HG03439 (cell line): Measurements from ENCODE around the gene LENG8.
"Not testable (repeated sequence)": the region's sequence is repeated elsewhere in the genome, so short reads cannot be mapped to it uniquely, and the experiment has no call there.

ENCODE experiments used
- ATAC-seq: cut with Tn5 transposase; IDR thresholded peaks from one replicate; pipeline ENCODE4 v1.9.1; 2021; ENCODE audit warnings: mild to moderate bottlenecking, moderate library complexity; ENCODE audit not compliant: unreplicated experiment

The LENG8 gene

DNA sequence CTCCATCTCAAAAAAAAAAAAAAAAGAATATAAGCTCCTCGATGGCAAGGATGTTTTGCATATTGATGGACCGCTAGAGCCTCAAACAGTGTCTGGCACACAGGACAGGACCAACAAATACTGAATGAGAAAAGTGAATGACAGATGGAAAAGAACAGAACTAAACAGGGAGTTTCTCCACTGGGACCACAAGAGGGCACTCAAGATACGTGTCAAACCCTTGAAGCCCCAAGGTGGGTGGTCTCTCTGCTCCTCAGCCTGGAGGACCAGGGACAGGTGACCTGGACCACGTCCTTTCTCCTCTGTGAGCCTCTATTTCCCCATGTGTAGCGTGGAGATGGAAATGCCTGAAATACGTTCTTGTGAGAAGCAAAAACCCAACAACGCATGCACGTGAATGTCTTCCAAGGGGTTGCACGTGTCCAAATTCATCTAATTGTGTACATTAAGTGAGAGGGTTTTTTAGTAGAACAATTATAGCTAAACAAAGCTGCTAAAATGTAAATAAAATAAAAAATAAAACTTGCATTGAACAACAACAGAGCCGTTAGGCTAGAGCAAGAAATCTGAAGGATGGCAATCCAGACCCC is 29.8 kb downstream of the LENG8 start:
- no peak for ATAC-seq

DNA sequence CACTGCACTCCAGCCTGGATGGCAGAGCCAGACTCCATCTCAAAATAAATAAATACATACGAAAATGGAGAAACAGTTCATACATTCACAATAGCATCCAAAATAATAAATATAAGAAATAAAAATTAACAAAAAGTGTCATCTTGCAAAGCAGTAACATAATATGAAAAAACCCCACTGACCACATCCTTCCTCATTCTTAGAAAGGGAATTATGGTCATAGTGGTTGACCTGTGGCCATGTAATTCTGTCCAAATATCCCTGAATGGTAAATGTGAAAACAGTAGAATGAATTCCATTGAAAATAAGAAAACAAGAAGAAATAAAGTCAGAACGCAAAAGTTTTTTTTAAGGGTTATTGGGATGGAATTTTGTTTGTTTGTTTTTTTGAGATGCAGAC is 31.1 kb downstream of the LENG8 start:
- no peak for ATAC-seq

DNA sequence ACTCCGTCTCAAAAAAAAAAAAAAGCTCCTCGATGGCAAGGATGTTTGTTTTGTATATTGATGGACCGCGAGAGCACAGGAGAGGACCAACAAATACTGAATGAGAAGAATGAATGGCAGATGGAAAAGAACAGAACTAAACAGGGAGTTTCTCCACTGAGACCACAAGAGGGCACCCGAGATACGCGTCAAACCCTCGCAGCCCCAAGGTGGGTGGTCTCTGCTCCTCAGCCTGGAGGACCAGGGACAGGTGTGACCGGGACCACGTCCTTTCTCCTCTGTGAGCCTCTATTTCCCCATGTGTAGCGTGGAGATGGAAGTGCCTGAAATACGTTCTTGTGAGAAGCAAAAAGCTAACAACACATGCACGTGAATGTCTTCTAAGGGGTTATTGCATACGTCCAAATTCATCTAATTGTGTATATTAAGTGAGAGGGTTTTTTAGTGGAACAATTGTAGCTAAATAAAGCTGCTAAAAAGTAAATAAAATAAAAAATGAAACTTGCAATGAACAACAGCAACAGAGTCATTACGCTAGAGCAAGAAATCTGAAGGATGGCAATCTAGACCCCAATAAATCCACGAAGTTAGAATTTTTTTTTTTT is 32.4 kb downstream of the LENG8 start:
- no peak for ATAC-seq

DNA sequence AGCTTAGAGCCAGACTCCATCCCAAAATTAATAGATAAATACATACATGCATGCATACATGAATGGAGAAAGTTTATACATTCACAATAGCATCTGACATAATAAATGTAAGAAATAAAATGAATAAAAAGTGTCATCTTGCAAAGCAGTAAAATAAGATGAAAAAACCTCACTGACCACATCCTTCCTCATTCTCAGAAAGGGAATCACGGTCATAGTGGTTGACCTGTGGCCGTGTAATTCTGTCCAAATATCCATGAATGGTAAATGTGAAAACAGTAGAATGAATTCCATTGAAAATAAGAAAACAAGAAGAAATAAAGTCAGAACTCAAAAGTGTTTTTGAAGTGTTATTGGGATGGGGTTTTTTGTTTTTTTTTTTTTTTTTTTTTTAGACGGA is 33.9 kb downstream of the LENG8 start:
- no peak for ATAC-seq

DNA sequence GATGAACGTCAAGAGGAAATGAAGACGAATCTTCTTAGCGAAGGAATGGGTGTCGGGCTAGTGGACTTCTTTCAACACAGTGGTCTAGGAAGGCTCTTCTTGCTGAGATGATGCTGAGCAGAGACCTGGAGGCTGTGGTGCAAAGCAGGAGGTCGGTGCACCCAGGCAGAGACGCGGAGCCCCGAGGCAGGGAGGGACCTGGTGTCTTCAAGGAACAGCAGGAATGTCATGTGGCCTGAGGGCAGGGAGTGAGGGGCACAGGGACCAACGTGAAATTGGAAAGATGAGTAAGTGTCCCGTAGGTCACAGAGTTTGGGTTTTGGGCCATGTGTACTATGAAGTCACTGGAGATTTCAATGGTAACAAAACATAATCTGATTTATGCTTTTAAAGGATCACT is 35.5 kb downstream of the LENG8 start:
- no peak for ATAC-seq

DNA sequence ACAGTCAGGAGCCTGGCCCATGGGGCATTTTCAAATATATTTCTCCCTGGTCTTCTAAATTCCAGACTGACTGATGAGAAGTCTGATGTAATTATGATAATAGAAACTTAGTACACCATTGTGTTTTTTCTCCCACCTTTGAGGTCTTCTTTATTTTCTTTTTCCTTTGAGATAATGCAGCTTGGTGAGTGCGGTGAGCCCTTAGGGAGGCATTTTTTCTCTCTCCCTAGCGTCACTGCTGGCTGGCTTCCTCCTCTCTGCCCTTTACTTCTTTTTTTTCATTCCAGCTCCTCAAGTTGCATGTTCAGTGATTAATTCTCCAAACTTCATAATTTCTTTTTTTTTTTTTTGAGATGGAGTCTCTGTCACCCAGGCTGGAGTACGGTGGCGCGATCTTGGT is 36.9 kb downstream of the LENG8 start:
- no peak for ATAC-seq

DNA sequence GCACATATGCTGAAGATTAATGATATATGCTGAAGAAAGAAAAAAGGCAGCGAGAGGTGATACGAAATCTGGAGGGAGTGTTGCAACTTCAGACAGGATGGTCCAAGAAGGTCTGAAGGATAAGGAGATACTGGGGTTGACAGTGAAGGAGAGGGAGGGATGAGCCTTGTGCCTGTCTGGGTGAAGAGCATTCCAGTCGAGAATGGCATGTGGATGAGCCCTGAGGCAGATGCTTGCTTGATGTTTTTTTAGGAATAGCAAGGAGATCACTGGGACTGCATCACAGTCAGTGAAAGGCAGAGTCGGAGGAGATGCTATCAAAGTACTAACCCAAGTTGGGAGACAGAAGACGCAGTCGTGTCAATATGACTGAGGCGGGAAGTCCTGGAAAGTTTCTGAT is 40.3 kb downstream of the LENG8 start:
- ATAC-seq, result no peak

DNA sequence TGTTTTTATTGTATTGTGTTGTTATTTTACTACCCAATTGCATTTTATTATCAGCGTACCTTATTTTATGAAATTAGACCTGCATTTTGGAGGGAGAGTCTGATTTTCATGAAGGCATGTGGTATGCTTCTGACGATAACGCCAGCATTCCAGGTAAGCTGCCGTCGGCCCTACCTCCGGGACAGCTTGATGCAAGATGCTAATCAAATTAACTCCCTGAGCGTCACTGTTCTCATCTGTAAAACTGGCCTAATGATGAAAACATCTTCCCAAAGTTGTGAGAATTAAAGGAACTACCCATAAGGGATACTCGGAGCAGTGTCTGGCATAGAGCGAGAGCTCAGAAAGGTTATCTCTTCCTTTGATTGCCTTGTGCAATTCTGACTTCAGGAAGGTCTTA is 40.8 kb downstream of the LENG8 start:
- ATAC-seq, result no peak

DNA sequence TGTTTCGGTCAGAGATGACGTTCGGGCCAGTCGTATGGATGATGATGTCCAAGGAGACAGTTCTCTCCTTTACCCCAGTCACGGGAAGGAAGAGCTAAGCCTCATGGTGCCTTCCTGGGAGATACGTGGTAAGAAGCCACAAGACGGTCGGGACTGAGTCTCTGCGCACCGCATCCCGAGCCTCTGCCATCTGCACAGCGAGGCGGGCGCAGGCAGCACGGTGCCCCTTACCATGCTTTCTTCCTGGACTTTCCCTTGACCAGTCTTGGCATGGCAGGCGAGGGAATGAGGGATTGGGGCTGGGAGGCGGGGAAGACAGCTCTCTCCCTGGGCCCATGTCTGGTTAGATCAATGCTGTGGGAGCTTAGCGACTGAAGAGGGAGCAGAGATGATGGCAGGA is 43.6 kb downstream of the LENG8 start:
- no peak for ATAC-seq

DNA sequence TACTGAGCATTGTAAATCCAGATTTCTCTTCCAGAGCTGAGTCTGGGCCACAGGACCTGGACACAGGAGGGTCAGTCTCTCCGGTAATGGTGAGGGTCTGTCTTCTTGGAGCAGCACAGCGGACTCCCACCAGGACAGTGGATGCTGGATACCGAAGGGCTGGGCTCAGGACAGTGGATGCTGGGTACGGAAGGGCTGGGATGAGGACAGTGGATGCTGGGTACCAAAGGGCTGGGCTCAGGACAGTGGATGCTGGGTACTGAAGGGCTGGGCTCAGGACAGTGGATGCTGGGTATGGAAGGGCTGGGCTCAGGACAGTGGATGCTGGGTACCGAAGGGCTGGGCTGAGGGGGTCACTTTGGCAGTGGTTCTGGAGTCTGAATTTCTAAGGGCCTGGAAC is 44.1 kb downstream of the LENG8 start:
- not testable (repeated sequence) for ATAC-seq

DNA sequence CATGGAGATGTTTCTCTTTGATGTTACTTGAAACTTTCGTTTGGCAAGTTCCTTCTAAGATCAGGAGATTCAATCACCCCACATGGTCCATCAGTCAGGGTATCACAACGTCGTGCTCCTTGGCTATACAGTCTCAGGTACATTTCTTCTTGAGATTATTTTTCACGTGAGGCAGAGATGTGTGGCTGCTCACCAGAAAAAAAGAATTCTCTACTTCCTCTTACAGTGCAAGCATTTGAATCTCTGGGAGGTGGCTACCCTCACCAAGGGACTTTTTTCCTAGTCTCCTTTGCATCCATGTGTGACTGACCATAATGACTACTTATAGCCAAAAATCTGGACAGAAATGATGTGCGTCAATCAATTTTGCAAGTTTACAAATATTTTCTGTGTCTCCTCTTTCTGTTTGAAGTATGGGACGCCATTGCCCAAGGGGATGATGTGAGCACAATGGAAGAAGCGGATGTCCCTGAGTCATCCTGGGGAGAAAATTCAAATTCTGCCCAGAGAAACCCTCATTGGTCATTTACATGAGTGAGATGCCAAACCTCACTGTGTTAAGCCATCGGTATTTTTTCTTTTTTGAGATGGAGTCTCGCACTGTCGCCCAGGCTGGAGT is 45.1 kb downstream of the LENG8 start:
- no peak for ATAC-seq

DNA sequence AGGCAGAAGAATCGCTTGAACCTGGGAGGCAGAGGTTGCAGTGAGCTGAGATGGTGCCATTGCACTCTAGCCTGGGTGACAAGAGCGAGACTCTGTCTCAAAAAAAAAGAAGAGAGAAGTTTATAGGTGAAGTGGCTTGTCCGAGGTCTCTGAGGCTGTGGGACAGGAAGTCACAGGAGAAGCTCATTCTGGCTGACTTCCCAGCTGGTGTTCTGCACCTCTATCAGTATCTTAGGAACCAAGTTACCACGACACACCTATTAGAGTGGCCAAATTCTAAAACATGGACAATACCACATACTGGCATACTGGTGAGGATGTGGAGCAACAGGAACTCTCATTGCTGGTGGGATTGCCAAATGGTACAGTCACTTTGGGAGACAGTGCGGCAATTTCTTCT is 46.3 kb downstream of the LENG8 start:
- not testable (repeated sequence) for ATAC-seq

DNA sequence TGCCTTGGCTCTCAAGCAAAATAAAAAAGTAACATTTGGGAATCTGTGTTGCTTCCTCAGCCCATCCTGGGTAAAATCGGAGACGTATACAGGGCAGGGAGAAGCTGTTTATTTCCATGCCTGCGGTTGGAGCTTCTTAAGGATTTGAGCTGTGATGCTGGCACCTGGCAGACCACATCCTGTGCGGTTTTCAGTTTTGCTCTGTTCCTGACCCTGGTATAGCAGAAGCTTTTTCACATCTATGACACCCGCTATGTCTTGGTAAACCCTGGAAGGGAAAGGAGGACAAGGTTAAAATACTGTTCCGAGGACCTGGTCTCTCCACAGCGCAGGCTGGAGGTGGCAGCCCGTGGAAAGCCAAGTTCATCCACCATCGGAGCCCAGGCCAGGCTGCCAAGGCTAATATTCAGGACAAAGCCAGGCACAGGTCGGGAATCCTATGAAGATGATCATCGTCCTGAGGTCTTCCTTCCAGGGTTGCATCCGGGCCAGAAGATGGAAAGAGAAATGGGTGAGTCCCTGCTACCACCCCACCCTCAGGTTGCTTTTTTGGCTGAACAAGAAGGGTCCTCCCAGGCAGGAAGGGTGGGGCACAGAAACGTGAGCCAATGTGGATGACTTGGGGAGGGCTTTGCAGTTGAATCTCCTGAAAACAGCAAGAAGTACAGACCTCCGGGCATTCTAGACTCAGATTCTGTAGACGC is 48.9 kb downstream of the LENG8 start:
- not testable (repeated sequence) for ATAC-seq

DNA sequence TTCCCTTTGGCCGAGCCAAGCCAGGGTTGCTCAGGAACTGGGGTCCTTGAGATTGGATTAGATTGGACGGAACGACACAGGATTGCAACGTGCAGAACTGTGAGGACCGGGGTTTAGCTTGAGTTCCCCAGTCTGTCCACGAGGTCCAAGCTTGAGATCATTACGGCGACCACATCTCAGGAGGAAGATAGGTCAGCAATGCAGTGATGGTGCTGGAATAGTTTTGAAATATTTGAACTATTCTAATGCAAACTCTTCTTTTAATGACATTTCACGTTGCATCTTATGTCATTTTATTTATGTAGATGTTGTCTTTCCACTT is 49.4 kb downstream of the LENG8 start:
- ATAC-seq, result not testable (repeated sequence)

DNA sequence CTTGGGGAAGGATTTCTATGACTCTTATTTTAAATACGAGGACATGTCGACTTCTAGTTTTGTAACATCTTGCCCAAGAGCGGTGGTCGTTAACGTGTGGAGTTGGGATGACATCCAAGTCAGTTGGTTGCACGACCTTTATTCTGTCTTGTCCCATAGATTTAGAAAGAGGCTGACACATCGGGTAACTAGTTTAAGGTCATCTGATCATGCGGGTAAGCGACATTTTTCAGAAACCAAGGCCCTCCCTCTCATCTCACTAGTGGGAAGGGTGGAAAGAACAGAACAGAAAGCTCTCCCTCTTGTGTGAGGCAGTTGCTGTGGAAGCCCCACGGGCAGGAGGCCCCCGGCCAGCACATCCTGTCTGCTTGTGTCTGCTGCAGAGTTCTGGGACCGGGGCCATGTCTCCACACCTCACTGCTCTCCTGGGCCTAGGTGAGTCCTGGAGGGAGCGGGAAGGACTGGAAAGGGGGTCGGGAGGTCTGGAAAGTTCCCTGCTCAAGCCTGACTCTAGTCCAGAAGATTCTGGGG is 53.6 kb downstream of the LENG8 start, which contains the start of gene LAIR2:
Gene LAIR2, plus strand, starts transcription at position 314 of the 531 bp plus-strand sequence. Its CDS starts 88 bp downstream, at position 402.
- ATAC-seq, result no peak

DNA sequence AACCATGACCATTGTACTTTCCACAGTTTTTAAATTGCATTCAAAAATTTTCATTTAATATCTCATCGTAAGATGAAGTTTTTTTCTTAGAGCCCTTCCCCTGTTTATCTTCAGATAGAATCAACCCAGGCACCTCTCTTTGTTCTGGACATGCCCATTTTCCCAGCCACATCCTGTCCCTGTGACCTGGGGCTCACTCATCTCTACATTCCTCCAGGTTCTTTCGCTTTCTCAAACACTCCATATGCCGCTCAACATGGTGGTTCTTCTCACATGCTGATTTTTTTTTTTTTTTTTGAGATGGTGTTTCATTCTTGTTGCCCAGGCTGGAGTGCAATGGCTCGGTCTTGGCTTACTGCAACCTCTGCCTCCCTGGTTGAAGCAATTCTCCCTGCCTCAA is 56.5 kb downstream of the LENG8 start:
- not testable (repeated sequence) for ATAC-seq

DNA sequence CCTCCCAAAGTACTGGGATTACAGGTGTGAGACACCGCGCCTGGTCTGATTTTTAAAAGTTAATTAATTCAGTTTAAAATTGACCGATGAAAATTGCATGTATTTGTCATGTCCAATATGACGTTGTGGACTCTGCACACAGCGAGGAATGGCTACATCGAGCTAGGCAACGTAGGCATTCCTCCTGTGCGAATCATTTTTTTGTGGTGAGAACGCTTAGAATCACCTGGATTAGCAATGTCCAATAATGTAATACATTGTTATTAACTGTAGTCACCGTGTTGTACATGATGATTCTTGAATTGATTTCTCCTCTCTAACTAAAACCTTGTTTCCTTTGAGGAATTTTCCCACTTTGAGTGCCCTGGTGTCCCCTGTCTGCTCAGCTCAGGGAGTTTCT is 57.1 kb downstream of the LENG8 start:
- no peak for ATAC-seq

DNA sequence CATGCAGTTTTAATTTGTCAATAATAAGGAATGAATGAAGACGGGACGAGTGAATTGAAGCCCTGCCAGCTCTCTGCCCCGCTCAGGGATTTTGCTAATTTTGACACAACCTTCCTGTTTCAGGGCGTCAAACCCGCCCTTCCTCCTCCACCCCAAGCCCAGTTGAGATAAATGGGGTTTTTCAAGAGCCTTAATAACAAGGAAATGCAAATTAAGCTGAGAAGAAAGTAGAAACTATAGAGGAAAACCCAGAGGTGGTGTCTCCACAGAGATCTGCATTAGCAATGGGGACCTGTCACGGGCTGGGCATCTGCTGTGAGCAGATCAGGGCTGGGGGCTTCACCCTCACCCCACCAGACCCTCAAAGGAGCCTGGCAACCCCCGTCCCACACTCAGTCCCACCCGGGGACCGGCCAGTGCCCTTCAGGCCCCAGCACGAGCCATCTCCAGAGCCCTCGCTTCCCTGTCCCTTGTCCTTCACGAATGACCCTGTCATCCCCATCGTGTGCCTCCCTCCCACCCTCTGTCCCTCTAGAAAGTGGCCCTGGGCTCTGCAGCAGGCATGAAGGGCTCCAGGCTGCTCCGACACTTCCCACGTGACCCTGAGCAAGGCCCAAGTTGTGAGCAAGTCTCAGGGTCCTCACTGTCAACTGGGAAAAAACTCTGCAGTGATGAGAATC is 58.2 kb downstream of the LENG8 start:
- not testable (repeated sequence) for ATAC-seq

DNA sequence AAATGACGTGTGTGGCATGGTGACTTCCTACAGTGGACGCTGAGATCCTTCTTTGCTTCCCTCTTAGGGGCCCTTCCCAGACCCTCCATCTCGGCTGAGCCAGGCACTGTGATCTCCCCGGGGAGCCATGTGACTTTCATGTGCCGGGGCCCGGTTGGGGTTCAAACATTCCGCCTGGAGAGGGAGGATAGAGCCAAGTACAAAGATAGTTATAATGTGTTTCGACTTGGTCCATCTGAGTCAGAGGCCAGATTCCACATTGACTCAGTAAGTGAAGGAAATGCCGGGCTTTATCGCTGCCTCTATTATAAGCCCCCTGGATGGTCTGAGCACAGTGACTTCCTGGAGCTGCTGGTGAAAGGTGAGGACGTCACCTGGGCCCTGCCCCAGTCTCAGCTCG is 58.8 kb downstream of the LENG8 start:
- ATAC-seq, result no peak

DNA sequence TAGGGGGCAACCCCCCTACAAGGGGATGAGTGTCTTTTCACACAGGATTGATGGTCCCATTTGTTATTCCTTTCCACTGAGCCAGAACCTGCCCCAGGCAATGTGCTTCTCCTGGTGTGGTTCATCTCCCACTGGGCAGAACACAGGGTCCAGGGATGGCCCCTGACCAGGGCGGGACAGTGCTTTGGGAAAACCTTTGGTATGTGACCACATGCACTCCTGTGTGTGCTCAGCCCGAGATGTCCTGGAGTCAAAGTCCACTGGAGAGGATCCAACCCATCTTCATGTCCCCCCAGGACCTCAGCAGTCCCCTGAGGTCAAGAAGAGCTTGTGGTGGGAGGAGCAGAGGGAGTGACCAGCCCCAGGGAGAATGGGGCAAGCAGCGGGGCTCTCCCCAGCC is 59.5 kb downstream of the LENG8 start:
- ATAC-seq, result not testable (repeated sequence)
